Melanocyte of skin (primary cell): Measurements from ENCODE around the gene IGSF1. TPM values are rescaled to one million over a fixed set of nuclear protein-coding genes. Genes with fewer than 3 reads are reported as not detected.

Source experiments
- total RNA-seq, 2 donors: library from RNA; depleted of rRNA; stranded (reverse); fragments of >200 nt; gene quantifications; 2 replicates each; pipeline ENCODE4 v1.2.3, GENCODE V29; 2012

IGSF1 gene
- total RNA-seq: under 1 TPM in 1 of 2 donors, not detected in 1; under 0.01 TPM

GRCh38 chrX:131288738-131289511, at the start of gene IGSF1:
IGSF1 (minus strand) TSS chrX:131289306; CDS start chrX:131286674, 2,632 bp downstream.

Other genes with a start within 250 kb of the IGSF1 start
- not detected for gene ARHGAP36, start 231.0 kb downstream of the IGSF1 start, total RNA-seq